CD14-positive monocyte (primary cell): ENCODE measurements around the gene YAF2. TPM values are rescaled to one million over a fixed set of nuclear protein-coding genes. Genes with fewer than 3 reads are reported as not detected.
"Not testable (repeated sequence)": the region's sequence is repeated elsewhere in the genome, so short reads cannot be mapped to it uniquely, and the experiment has no call there.

Experiments used
- DNase-seq, 3 donors: peaks; one replicate each; pipeline ENCODE4 v3.0.0-alpha.2; 2011 to 2022
- H2AFZ ChIP-seq: 2 replicates; pipeline ENCODE4 v1.6.0; 2012; ENCODE audit warnings: mild to moderate bottlenecking, low read depth, low read length, inconsistent platforms; ENCODE audit not compliant: insufficient read depth, poor library complexity, severe bottlenecking
- H3K27ac ChIP-seq, 2 donors: 1 replicate in 1 of 2; 2 replicates in 1 of 2; pipeline ENCODE4 v1.5.1; 2012 to 2013; ENCODE audit warnings: low read length in 2 of 2, control low read depth in 1 of 2, inconsistent platforms in 1 of 2, low read depth in 1 of 2, mild to moderate bottlenecking in 1 of 2
- H3K27me3 ChIP-seq, 2 donors: one replicate each; pipeline versions ENCODE4 v1.6.0 to v1.6.1; 2011 to 2013; ENCODE audit warnings: low read length in 2 of 2; ENCODE audit not compliant: control insufficient read depth in 2 of 2, insufficient read depth in 2 of 2
- H3K36me3 ChIP-seq, 2 donors: replicated peaks in 1 of 2; 1 replicate in 1 of 2; 2 replicates in 1 of 2; pipeline versions ENCODE4 v1.5.1 to v1.6.1; 2012 to 2013; ENCODE audit warnings: low read length in 2 of 2, control low read depth in 1 of 2, inconsistent platforms in 1 of 2, mild to moderate bottlenecking in 1 of 2; ENCODE audit not compliant: insufficient read depth in 2 of 2, control insufficient read depth in 1 of 2
- H3K4me1 ChIP-seq, 2 donors: 1 replicate in 1 of 2; 2 replicates in 1 of 2; pipeline versions ENCODE4 v1.5.1 to v1.6.1; 2012 to 2013; ENCODE audit warnings: low read length in 2 of 2, control low read depth in 1 of 2, inconsistent platforms in 1 of 2, mild to moderate bottlenecking in 1 of 2, moderate library complexity in 1 of 2; ENCODE audit not compliant: insufficient read depth in 2 of 2, control insufficient read depth in 1 of 2
- H3K4me2 ChIP-seq: replicated peaks from 2 replicates; pipeline ENCODE3; 2012; ENCODE audit warnings: low read length, moderate library complexity, mild to moderate bottlenecking; ENCODE audit not compliant: poor library complexity, severe bottlenecking; ENCODE audit errors: extremely low read depth
- H3K4me3 ChIP-seq, 3 experiments: fragments of 200-600 bp in 1 of 3; sonication (generic) in 1 of 3; replicated peaks in 1 of 3; 1 replicate in 2 of 3; 2 replicates in 1 of 3; pipeline ENCODE4 v1.5.1; 2011 to 2013; ENCODE audit warnings: low read length in 3 of 3, mild to moderate bottlenecking in 3 of 3, control low read depth in 2 of 3, low read depth in 2 of 3, inconsistent platforms in 1 of 3, moderate library complexity in 1 of 3
- H3K79me2 ChIP-seq: 2 replicates; pipeline ENCODE4 v1.6.0; 2012; ENCODE audit warnings: mild to moderate bottlenecking, control low read depth, inconsistent platforms, low read length, moderate library complexity; ENCODE audit not compliant: insufficient read depth
- H3K9ac ChIP-seq: 2 replicates; pipeline ENCODE4 v1.6.0; 2017; ENCODE audit warnings: low read length, mild to moderate bottlenecking; ENCODE audit not compliant: insufficient read depth, poor library complexity, severe bottlenecking
- H3K9me3 ChIP-seq, 2 donors: replicated peaks in 1 of 2; 1 replicate in 1 of 2; 2 replicates in 1 of 2; pipeline versions ENCODE4 v1.5.1 to v1.6.1; 2012 to 2013; ENCODE audit warnings: low read length in 2 of 2, control low read depth in 1 of 2; ENCODE audit not compliant: control insufficient read depth in 1 of 2, insufficient read depth in 1 of 2
- H4K20me1 ChIP-seq: 2 replicates; pipeline ENCODE4 v1.6.0; 2012; ENCODE audit warnings: mild to moderate bottlenecking, low read length, control low read depth, moderate library complexity; ENCODE audit not compliant: insufficient read depth
- H3K27ac Mint-ChIP-seq, 7 donors: one replicate each; pipeline ENCODE4 v1.8.0; 2020; ENCODE audit warnings: mild to moderate bottlenecking in 7 of 7, mixed read lengths in 7 of 7, moderate library complexity in 6 of 7, inconsistent platforms in 2 of 7
- H3K27me3 Mint-ChIP-seq, 3 donors: one replicate each; pipeline ENCODE4 v1.8.0; 2021 to 2022; ENCODE audit warnings: low read depth in 3 of 3, mild to moderate bottlenecking in 3 of 3, mixed read lengths in 3 of 3, moderate library complexity in 3 of 3, inconsistent platforms in 1 of 3
- H3K36me3 Mint-ChIP-seq, 2 donors: one replicate each; pipeline ENCODE4 v1.8.0; 2020; ENCODE audit warnings: mixed read lengths in 2 of 2, inconsistent platforms in 1 of 2, mild to moderate bottlenecking in 1 of 2
- H3K4me1 Mint-ChIP-seq: one replicate; pipeline ENCODE4 v1.8.0; 2020; ENCODE audit warnings: mild to moderate bottlenecking, mixed read lengths
- H3K4me3 Mint-ChIP-seq, 2 donors: one replicate each; pipeline ENCODE4 v1.8.0; 2020; ENCODE audit warnings: mild to moderate bottlenecking in 2 of 2, mixed read lengths in 2 of 2, moderate library complexity in 1 of 2
- H3K9me3 Mint-ChIP-seq, 7 donors: one replicate each; pipeline ENCODE4 v1.8.0; 2020 to 2022; ENCODE audit warnings: mixed read lengths in 7 of 7, mild to moderate bottlenecking in 6 of 7, moderate library complexity in 6 of 7, inconsistent platforms in 2 of 7
- CTCF ChIP-seq: fragments of 200-600 bp; IDR thresholded peaks from one replicate; pipeline ENCODE4 v1.8.0; 2022; ENCODE audit warnings: antibody characterized with exemption, mild to moderate bottlenecking
- WGBS: methylation state at CpG from one replicate; pipeline ENCODE4 v1.1.5; 2013; ENCODE audit warnings: missing lambda C conversion rate; ENCODE audit not compliant: insufficient coverage; 5-methylcytosine and 5-hydroxymethylcytosine counted together
- intact Hi-C, 2 donors: fragments of 100-400 bp; cut with micrococcal nuclease; formaldehyde crosslinking; loops; one replicate each; pipeline versions ENCODE4 v1.15.0 to v1.15.1; 2023
- polyA plus RNA-seq, 3 donors: library from polyadenylated mRNA; depleted of rRNA in 1 of 3; unstranded in 2 of 3; stranded (reverse) in 1 of 3; fragments of 300-500 nt in 2 of 3; fragments of >200 nt in 1 of 3; fragmentation: Illumina TruSeq in 2 of 3; gene quantifications; 1 replicate in 2 of 3; 2 replicates in 1 of 3; pipeline ENCODE4 v1.2.3, GENCODE V29; 2012 to 2021

The YAF2 gene
- polyA plus RNA-seq, 3 donors: 6.2 to 11.0 (median 8.5) TPM

DNA sequence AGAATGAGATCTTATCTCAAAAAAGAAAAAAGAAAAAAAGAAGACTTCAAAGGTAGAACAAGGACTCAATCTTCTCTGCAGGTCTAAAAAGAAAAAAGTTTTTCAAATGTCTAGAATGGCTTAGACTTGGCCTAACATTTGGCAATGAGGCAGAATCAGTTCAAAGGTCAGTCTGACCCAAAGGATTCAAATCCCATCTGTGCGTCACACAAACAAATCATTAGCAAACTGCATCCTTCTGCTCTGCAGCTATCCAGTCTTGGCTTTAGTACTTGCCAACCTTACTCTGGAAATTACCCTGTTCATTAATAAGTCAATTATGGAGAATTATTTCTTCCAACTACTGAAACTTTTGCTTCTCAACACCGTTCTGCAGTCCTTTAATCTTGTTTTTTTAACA, 3.1 kb downstream of the YAF2 start:
- Mint-ChIP-seq H3K36me3 (peaks cover 24 to 32% of the 10 kb centered on the region in 2 donors), H3K4me1 (peaks cover 31% of the 10 kb centered on the region), H3K27ac (peak overlapping the region in 3 of 7 donors; percentile 33 to 79 (median 53)), H3K27me3 (peaks cover 0 to 4% (median 2%) of the 10 kb centered on the region in 3 donors), H3K9me3 (peaks cover 0 to 2% (median 0%) of the 10 kb centered on the region in 7 donors), H3K4me3 (no peak overlapping the region)
- no CpG with 5 or more reads among the region's 2 CpGs for WGBS
- Histone ChIP-seq H3K79me2 (peaks cover 74% of the 10 kb centered on the region), H3K27ac (no peak overlapping the region), H4K20me1 (peaks cover 47% of the 10 kb centered on the region), H3K36me3 (peaks cover 21 to 32% of the 10 kb centered on the region in 2 donors), H3K9ac (no peak overlapping the region), H3K27me3 (no peaks in the 10 kb centered on the region), H2AFZ (no peak overlapping the region), H3K4me2 (no peak overlapping the region), H3K9me3 (no peaks in the 10 kb centered on the region), H3K4me1 (peaks cover 10 to 24% of the 10 kb centered on the region in 2 donors), H3K4me3 (no peak overlapping the region)
- TF ChIP-seq CTCF: no peak
- intact Hi-C loops: loop anchor here (5.0 to 10.0 kb wide), 2 partner anchors 90 to 92 kb away; partner anchors contain the start of genes PPHLN1 (in 2 of the 2), ZCRB1 (in 2 of the 2) and GXYLT1 (in 1 of the 2)
- no peak for DNase-seq

DNA sequence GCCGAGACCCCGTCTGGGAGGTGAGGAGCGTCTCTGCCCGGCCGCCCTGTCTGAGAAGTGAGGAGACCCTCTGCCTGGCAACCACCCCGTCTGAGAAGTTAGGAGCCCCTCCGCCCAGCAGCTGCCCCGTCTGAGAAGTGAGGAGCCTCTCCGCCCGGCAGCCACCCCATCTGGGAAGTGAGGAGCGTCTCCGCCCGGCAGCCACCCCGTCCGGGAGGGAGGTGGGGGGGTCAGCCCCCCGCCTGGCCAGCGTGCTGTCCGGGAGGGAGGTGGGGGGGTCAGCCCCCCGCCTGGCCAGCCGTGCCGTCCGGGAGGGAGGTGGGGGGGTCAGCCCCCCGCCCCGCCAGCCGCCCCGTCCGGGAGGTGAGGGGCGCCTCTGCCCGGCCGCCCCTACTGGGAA, 10.5 kb downstream of the YAF2 start:
- H3K4me3 Mint-ChIP-seq, H3K27me3 Mint-ChIP-seq, H3K27ac ChIP-seq, H3K4me1 ChIP-seq, H3K4me3 ChIP-seq, H2AFZ ChIP-seq, DNase-seq, H3K27me3 ChIP-seq, H3K27ac Mint-ChIP-seq, intact Hi-C loops, H3K9me3 ChIP-seq, H3K9ac ChIP-seq, H3K4me1 Mint-ChIP-seq, H3K4me2 ChIP-seq: not testable (repeated sequence)
- Mint-ChIP-seq H3K36me3 (peaks cover 26 to 27% of the 10 kb centered on the region in 2 donors), H3K9me3 (peaks cover 0 to 11% (median 2%) of the 10 kb centered on the region in 7 donors)
- no CpG with 5 or more reads among the region's 30 CpGs for WGBS
- Histone ChIP-seq H4K20me1 (peaks cover 29% of the 10 kb centered on the region), H3K79me2 (peaks cover 38% of the 10 kb centered on the region), H3K36me3 (peaks cover 13 to 21% of the 10 kb centered on the region in 2 donors)

DNA sequence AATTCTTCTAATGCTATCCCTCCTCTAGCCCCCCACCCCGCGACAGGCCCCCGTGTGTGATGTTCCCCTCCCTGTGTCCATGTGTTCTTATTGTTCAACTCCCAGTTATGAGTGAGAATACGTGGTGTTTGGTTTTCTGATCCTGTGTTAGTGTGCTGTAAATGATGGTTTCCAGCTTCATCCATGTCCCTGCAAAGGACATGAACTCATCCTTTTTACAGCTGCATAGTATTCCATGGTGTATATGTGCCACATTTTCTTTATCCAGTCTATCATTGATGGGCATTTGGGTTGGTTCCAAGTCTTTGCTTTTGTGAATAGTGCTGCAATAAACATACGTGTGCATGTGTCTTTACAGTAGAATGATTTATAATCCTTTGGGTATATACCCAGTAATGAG, 13.5 kb downstream of the YAF2 start:
- Histone ChIP-seq H3K79me2 (peaks cover 32% of the 10 kb centered on the region), H4K20me1 (peaks cover 40% of the 10 kb centered on the region)
- H3K27me3 ChIP-seq, H3K27me3 Mint-ChIP-seq, H3K36me3 ChIP-seq, DNase-seq, H3K9me3 ChIP-seq, intact Hi-C loops, H3K27ac Mint-ChIP-seq, H3K9me3 Mint-ChIP-seq, H3K4me2 ChIP-seq, H3K4me3 Mint-ChIP-seq, H3K9ac ChIP-seq, H2AFZ ChIP-seq, H3K4me1 ChIP-seq, H3K4me3 ChIP-seq, H3K27ac ChIP-seq: not testable (repeated sequence)
- peaks cover 15% of the 10 kb centered on the region for H3K4me1 Mint-ChIP-seq
- H3K36me3 Mint-ChIP-seq: peaks cover 15 to 17% of the 10 kb centered on the region in 2 donors
- no CpG with 5 or more reads among the region's 5 CpGs for WGBS
